Measurements from ENCODE around the gene GALM.
"Not testable (repeated sequence)": the region's sequence is repeated elsewhere in the genome, so short reads cannot be mapped to it uniquely, and the experiment has no call there.

The GALM gene

DNA sequence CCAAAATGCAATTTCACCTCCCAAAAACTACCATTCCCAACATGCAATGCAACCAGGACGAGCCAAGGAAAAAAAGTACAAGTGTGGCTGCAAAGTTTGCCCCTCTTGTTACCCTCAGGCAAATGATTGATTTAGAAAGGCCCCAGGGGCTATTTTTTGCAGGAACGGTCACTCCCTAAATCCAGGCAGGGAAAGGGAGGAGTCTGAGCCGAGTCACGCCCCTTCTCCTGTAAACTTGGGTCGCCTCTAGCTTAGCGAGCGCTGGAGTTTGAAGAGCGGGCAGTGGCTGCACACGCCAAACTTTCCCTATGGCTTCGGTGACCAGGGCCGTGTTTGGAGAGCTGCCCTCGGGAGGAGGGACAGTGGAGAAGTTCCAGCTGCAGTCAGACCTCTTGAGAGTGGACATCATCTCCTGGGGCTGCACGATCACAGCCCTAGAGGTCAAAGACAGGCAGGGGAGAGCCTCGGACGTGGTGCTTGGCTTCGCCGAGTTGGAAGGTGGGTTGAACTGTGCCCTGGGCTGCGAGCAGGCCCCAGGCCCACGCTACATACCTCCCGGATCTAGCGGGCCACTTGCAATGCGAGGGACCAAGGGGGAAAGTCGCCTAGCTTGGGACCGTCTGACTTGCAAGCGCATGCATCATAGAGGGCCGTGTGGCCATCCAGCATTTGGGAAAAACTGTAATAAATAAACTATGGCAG lies at the start of gene GALM:
Gene GALM (plus strand): TSS at position 261 of the 702 bp plus-strand sequence. CDS start 48 bp downstream, at position 309.
- DNase-seq, result no peak

DNA sequence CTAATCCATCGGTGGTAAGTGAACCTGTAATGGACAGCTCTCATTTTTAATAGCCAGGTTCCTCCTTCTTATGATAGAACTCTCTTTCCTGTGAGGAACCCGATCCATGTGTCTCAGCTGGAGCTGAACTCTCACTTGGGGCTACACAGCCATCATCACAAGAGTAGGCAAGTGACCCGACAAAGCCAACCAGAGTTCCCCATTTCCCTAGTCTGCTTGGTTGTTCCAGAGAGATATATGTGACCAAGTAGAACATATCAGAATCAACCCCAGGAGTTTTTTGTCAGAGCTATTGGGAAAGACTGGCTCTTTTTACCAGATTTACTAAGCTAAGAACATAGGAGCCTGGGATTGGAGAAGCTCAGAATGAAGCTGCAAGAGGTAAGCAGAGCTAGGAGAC lies 48.6 kb upstream of the GALM start:
- DNase-seq, result no peak

DNA sequence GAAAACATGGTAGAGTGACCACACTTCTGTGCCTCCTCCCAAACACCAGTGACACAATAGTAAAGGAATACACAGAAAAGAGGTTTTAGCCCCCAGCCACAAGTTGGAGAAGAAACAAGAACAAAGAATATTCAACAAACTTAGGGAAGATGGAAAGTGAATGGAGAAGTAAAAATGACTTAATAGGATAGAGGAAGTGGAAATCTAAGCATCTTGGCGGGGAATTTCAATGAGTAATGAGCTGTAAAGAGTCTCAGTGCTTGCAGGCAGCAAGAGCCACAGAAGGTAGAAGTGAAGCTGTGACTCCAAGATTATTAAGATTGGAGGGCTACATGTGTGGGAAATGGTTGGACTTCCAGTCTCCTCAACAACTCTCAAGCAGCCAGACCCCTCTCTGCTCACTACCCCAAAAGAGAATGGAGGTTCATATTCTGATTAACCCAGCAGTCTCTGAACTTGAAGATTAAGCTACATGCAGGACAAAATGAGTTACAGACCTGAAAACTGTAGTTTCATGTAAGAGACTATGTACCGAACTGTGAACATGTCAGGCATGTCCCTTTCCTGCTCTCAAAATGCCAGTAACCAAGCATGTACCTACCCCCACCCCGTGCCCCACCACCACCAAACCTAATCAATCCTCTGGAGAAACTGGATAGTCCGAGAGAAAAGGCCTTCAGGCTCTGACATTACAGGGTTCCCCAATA lies 46.3 kb upstream of the GALM start:
- DNase-seq, result no peak

- DNase-seq, result no peak
Measured at GRCh38 chr2:38620282-38620977, 45.5 kb upstream of the GALM start.

- DNase-seq, result no peak
Measured at GRCh38 chr2:38621018-38621417, 44.9 kb upstream of the GALM start.

GRCh38 chr2:38622210-38622609 lies 43.7 kb upstream of the GALM start:
- no peak for DNase-seq

DNA sequence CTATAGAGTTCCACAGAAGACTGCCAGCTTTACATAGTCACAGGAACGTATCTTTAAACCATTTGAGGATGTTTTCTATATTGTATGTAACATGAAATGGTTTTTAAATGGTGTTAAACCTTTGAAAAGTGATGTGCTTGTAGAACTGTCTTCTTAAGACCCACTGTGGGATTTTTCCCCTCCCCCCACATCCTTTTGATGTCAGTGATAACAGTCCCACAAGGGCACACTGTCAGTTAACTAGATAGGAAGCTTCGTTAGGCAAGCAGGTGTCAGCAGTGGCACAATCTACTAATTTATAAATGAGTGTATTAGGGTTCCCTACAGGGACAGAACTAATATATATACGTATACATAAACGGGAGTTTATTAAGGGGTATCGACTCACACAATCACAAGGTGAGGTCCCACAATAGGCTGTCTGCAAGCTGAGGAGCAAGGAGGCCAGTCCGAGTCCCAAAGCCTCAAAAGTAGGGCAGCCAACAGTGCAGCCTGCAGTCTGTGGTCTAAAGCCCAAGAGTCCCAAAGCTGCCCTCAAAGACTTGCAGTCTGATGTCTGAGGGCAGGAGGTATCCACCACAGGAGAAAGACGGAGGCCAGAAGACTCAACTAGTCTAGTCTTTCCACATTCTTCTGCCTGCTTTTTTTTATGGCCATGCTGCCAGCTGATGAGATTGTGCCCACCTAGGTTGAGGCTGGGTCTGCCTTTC lies 39.4 kb upstream of the GALM start:
- DNase-seq, result no peak

- DNase-seq, result no peak
Measured at GRCh38 chr2:38627391-38627790, 38.5 kb upstream of the GALM start.

GRCh38 chr2:38629684-38630083 lies 36.2 kb upstream of the GALM start:
- no peak for DNase-seq

- DNase-seq, result no peak
Measured at GRCh38 chr2:38631976-38632375, 33.9 kb upstream of the GALM start.

DNA sequence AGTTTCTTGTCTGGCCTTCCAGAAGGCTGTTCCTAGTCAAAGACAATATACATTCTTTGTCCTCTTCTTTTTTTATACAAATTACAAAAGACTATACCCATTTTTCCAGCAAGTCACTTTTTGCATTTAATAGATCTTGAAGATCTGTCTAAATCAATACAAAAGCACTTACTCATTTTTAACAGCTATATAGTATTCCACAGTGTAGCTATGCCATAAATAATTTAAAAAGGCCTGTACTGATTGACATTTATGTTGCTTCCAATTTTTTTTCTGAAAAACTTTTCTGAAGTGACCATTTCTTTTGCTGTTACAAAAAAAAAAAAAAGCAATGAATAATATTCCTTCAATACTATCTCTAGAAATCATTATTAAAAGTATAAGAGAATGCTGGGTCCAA lies 32.9 kb upstream of the GALM start:
- no peak for DNase-seq

DNA sequence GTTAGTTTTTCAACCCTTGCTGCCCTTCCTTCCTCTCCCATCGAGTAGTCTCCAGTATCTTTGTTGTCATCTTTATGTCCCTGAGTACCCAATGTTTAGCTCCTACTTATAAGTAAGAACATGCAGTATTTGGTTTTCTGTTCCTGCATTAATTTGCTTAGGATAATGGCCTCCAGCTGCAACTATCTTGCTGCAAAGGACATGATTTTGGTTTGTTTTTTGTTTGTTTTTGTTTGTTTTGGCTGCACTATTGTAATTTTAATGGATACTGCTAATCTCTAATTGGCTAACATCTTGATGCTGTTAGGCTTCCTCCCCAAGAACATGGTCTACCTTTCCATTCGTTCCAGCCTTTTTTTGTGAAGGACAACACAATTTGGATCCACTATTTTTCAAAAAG lies 32.0 kb upstream of the GALM start:
- DNase-seq, result no peak

DNA sequence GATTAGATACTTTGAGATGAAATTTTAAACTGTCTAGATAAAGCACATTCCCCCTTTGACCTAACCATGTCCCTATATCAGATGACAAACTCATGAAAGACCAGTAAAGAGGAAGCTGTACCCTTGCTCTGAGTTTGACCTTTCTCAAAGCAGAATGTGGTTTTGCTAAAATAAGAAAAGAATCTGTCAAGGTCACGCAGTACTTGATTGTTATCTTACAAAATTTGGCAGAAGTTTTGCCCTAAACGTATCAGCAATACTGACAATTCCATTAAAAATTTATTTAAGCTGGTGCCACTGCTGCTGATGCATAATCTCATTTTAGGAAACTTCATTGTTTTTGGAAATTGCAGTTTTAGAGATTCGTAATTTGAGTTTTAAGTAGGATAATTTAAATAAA lies 31.2 kb upstream of the GALM start:
- DNase-seq, result no peak

- no peak for DNase-seq
Measured at GRCh38 chr2:38635139-38635538, 30.8 kb upstream of the GALM start.

DNA sequence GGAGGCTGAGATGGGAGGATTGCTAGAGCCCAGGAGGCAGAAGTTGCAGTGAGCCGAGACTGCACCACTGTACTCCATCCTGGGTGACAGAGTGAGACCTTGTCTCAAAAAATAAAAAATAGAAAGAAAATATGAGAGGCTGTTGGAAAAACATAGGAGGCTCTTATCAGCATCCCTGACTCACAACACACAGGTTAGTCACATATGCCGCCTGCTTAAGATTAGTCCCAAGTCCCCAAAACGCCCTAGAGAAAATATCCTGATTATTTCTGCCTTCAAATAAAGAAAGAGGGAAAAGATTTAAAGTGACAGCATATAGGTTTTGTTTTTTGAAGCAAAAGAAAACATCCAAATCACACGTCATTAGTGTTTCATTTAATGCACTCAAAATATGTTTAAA lies 29.8 kb upstream of the GALM start:
- no peak for DNase-seq

DNA sequence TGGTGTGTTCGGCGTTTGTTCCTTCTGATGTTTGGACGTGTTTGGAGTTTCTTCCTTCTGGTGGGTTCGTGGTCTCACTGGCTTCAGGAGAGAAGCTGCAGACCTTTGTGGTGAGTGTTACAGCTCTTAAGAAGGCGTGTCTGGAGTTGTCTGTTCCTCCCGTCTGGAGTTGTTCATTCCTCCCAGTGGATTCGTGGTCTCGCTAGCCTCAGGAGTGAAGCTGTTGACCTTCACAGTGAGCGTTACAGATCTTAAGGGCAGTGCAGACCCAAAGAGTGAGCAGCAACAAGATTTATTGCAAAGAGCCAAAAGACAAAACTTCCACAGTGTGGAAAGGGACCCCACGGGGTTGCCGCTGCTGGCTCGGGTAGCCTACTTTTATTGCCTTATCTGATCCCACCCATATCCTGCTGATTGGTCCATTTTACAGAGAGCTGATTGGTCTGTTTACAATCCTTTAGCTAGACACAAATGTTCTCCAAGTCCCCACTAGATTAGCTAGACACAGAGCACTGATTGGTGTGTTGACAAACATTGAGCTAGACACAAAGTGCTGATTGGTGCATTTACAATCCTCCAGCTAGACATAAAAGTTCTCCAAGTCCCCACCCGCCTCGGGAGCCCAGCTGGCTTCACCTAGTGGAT lies 23.4 kb upstream of the GALM start:
- not testable (repeated sequence) for DNase-seq

GRCh38 chr2:38643021-38643671 lies 22.8 kb upstream of the GALM start:
- DNase-seq, result no peak

DNA sequence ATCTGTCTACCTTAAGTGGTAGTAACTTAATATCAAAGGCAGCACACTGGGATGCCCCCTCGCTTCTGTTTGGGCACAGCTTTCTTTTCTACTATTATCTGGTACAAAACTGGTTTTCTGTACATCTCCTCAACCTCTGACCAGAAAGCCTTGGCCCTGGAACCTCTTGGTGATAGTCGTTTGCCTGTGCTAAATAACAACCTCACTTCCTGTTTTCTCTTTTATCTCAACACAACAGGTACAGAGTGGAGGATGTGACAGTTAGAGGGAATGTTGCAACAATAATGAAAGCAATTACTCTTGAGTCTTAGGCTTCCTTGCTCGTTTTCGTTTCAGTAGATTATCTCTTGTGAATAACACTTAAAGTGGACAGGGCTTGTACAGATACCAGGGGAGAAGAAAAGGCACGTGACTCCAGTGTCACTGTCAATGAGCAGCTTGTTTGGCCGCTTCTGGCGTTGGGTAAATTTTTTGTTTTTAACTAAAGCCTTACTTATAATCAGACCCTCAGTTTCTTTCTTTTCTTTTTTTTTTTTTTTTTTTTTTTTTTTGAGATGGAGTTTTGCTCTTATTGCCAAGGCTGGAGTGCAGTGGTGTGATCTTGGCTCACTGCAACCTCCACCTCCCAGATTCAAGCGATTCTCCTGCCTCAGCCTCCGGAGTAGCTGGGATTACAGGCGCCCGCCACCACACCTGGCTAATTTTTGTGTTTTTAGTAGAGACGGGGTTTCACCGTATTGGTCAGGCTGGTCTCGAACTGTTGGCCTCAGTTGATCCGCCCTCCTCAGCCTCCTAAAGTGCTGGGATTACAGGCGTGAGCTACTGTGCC lies 22.0 kb upstream of the GALM start:
- not testable (repeated sequence) for DNase-seq

- DNase-seq, result no peak
Measured at GRCh38 chr2:38648107-38648761, 17.7 kb upstream of the GALM start.

DNA sequence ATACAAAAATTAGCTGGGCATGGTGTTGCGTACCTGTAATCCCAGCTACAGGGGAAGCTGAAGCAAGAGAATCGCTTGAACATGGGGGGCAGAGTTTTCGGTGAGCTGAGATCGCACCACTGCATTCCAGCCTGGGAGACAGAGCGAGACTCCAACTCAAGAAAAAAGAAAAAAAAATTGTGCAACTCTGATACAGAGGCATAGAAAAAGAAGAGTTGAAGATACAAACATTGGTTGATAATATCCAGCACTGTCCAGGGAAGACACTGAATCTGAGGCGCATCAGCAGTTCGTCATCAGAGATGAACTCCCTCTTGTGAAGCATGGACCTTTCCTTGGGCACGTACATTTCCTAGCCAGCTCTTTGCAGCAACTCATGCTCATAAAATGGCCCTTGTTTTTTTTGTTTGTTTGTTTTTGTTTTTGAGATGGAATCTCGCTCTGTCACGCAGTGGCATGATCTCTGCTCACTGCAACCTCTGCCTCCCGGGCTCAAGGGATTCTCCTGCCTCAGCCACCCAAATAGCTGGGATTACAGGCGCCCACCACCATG lies 16.7 kb upstream of the GALM start:
- no peak for DNase-seq

DNA sequence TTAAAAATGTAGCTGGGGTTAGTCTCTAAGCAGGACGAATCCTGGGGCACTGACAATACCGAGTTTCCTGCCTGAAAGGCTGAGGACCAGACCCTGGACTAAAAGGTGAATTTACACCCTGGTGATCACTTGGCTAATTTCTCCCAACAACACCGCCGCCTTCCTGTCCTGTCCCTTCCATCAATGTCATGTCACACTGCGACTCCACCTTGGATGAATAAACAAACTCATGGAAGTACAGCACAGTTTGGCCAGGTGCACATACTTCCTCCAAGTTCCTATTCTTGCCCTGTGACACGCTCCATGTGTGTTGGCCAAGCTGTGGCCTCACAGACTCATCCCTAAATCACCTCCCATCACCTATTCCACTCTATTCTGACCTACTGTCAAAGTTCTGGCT lies 15.9 kb upstream of the GALM start:
- no peak for DNase-seq
